NCI-H2196 (cell line): Measurements from ENCODE around the gene TCAIM.
"Not testable (repeated sequence)": the region's sequence is repeated elsewhere in the genome, so short reads cannot be mapped to it uniquely, and the experiment has no call there.

Experiments
- DNase-seq: peaks from one replicate; lab custom pipeline; 2025; ENCODE audit not compliant: unreplicated experiment; lab: John Stamatoyannopoulos, UW

TCAIM gene

DNA sequence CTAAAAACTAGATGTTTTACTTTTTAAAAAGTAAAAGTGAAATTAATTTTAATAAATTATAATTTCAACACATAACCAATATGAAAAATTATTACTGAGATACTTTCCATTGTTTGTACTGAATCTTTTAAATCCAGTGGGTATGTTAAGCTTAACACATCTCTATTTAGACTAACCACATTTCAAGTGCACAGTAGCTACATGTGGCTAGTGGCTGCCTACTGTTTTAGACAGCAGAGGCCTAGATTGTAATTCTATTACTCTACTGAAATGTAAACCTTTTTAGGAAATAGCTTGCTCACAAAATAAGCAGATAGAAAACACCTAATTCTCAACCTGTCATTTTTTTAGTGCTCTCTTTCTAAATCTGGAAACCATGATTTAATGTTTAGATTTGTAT, 4.9 kb downstream of the TCAIM start:
- no peak for DNase-seq

DNA sequence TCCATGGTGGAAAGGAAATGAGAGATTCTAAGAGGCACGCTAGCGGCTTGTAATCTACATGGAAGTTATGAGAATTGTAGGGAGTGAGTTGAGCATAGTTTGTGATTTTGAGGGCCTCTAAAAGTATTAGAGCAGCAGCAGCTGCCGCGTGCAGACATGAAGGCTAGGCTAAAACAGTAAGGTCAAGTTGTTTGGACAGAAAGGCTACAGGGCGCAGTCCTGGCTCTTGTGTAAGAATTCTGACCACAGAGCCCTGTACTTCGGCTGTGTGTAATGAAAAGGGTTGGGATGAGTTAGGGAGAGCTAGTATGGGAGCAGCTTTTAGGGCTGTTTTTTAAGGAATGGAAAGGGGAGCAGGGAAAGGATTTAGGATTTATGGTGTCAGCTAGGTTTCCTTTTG, 8.0 kb downstream of the TCAIM start:
- DNase-seq, result not testable (repeated sequence)

DNA sequence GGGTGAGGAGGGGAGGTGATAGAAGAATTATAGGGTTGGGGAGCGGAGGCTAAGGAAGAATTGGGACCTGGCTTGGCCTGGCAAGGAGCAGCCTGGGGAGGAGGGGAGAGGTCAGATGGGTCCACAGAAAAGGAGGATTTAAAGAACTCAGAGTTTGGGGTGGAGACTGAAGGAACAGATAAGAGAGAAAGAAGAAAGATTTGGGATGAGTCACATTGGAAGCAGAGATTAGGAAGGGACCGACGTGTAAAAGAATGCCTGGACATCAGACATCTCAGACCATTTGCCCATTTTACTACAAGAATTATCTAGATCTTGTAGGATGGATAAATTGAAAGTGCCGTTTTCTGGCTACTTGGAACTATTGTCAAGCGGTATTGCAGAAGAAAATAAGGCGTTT, 10.4 kb downstream of the TCAIM start:
- DNase-seq, result no peak

DNA sequence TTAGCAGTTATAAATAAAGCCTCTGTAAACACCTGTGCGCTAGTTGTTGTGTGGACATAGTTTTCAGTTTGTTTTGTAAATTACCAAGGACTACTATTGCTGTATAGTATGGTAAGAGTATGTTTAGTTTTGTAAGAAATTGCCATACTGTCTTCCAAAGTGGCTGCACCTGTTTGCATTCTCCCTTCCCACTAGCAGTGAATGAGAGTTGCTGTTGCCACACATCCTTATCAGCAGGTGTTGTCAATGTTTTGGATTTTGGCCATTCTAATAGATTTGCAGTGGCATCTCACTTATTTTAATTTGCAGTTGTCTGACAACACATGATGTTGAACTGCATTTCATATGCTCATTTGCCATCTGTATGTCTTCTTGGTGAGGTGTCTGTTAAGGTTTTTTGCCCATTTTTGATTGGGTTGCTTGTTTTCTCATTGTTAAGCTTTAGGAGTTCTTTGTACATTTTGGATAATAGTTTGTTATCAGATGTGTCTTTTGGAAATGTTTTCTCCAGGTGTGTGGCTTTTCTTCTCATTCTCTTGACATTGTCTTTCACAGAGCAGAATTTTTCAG, 14.9 kb downstream of the TCAIM start:
- no peak for DNase-seq

DNA sequence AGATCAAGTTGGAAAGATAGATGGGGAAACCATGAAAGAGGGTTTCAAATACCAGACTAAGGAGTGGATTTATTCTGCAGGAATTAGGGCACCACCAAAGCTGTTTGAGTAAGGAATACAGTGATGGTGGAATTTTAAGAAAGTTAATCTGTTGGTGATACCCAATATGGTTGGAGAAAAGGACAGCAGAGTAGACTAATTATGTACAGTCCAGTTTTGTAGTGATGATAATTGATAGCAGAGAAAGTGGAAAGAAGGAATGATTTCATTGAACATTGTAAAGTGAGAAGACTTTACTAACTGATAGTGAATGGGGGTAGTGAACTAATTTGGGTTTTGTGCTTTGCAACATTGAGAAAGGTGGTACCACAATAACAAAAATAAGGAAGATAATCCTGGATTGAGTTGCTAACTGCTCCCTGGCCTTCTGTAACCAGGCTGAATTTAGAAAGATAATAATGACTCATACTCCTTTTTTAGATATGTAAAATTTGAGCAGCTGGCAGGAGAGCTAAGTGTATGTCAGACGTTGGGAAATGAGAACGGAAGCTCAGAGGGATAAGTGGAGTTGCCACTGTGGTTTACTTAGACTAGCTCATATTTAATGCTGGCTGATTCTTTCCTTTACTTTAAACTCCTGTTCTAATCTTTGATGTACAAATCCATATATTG, 16.9 kb downstream of the TCAIM start:
- peak; percentile 12 for DNase-seq

DNA sequence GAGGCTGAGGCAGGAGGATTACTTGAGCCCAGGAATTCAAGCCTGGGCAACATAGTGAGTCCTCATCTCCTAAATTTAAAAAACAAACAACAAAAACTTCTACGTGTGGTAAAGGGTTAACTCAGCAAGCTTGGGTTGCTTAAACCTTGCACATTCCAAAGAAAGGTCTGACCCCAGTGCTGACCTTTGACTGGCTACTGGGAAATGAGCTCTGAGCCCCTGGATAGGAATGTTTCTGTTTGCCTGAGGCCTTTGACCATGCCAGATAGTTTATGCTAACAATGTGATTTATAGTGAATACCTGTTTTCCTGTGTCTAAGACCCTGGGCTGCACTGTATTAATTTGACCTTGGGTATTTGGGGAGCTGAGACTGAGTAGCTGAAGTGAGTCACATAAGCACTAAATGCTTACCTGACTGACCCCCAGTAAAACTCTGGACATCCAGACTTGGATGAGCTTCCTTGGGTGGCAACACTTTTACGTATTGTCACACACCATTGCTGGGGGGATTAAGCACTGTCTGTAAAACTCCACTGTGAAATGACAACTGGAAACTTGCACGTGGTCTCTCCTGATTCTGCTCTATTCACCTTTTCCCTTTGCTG, 20.7 kb downstream of the TCAIM start:
- DNase-seq, result no peak

DNA sequence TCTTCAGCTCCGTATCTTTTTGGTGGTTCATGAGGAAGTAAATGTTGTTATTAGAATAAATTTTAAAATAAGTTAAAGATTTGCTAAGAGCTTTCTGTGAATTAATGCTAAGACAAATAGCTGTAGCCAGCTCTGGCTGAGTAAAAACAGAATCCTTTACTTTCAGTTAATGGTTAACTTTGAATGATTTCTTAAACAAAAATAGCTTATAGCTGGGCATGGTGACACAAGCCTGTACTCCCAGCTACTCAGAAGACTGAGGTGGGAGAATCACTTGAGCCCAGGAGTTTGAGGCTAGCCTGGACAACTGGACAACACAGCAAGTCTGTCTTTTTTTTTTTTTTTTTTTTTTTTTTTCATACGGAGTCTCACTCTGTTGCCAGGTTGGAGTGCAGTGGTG, 25.0 kb downstream of the TCAIM start:
- DNase-seq, result no peak

DNA sequence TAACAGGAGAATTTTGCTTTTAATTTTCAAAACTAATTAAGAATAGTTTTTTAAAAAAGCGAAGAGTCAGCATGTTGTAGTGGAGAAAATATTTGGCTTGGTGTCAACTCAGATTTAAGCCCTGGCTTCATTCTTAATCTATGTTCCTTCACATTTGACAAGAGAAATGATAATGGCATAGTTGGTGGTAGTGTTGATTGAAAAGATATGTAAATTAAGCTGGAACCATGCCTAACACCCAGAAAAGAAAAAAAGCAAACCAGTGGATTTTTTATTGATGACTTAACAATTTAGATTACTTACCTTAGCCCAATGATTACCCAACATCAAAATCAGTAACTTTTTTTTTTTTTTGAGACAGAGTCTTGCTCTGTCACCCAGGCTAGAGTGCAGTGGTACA, 27.4 kb downstream of the TCAIM start:
- DNase-seq, result no peak

DNA sequence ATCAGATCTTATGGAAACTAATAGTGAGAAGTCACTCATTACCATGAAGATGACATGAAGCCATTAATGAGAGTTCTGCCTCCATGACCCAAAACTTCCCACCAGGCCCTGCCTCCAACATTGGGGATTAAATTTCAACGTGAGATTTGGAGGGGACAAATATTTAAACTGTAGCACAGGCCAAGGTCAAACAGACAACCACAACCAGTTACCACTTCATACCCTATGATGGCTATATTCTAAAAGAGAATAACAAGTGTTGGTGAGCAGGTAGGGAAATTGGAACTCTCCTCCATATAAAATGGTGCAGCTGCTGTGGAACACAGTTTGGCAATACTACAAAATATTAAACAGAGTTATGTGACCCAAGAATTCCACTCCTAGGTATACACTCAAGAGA, 36.9 kb downstream of the TCAIM start:
- DNase-seq, result no peak

DNA sequence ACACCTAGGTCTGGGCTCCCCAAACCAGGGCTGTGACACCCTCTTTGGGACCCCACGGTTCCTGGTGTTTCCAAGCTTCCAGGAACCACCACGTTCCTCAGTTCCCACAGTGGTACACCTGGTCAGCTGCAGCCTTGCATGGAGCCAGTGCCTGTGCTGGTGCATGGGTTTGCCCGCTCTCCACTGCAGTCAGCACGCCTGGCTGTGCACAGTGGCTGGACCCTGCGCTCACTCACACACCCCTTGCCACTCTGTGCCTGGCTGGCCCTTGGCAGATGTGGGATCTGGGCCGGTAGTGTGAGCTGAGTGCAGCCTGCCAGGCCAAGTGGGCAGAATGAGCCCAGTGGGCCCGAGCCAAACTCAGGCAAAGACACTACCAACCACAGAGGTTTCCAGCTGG, 48.8 kb downstream of the TCAIM start:
- no peak for DNase-seq

DNA sequence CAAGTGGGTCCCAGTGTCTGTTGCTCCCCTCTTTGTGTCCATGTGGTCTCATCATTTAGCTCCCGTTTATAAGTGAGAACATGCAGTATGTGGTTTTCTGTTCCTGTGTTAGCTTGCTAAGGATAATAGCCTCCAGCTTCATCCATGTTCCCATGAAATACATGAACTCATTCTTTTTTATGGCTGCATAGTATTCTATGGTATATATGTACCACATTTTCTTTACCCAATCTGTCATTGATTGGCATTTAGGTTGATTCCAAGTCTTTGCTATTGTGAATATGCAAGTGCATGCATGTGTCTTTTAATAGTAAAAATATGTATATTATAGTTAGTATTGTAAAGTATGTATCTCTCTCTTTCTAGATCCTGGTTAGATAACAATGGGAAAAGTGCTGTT, 53.9 kb downstream of the TCAIM start:
- no peak for DNase-seq

DNA sequence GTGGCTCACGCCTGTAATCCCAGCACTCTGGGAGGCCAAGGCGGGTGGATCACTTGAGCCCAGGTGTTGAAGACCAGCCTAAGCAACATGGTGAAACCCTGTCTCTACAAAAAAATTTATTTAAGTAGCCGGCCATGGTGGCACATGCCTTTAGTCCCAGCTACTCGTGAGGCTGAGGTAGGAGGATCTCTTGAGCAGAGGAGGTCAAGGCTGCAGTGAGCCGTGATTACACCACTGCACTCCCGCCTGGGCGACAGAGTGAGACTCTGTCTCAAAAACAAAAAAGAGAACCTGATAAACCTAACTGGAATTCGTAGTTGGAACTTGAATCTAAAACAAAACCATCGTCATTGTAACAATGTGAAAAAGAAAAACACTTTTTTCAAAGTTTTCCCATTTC, 57.1 kb downstream of the TCAIM start:
- no peak for DNase-seq

DNA sequence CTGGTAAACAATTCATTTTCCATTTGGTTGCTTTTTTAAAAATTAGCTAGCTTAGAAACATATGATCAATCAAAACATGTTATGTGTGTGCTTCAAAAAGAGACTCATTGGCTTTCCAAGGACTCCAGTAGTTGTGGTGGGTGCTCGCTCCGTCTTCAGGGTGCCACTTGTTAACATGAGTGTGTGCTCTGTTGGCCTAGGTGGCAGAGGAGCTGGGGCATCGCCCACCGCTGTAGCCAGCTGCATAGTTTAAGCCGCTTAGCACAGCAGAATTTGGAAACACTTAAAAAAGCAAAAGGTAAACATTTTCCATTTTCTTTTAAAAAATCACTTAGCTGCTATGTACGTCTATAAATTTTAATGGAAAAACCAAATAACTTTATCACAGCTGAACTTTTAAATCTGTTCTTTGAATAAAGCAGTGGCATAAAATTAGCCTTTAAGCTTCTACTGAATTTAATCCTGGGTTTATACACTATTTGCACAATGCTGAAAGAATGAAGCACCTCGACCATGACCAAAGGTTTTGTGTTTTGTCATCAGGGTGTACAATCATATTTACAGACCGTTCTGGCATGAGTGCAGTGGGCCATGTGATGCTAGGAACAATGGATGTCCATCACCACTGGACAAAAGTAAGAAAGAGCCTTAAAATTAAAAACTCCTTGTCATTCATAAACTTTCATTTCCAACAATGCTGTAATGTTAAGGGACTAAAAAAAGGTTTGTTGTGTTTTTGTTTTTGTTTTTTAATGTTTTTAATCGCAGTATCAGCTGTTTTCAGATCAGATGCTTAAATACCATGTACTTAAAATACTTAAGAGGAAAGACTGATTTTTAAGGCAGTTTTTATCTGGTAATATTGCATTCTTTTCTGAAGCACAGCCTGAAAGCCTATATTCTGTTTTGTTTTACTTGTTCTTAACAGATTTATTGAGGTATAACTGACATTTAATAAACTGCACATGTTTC, 57.9 kb downstream of the TCAIM start:
- DNase-seq, result no peak

DNA sequence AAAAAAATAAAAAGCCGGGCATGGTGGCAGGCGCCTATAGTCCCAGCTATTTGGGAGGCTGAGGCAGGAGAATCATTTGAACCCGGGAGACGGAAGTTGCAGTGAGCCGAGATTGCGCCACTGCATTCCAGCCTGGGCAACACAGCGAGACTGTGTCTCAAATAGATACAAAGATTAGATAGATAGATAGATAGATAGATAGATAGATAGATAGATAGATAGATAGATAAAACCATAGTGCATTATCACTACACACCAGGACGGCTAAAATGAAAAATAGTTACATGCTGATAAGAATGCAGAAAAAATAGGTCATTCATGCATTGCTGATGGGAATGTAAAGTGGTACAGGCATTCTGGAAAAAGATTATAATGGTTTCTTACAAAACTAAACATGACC, 59.7 kb downstream of the TCAIM start:
- DNase-seq, result not testable (repeated sequence)

DNA sequence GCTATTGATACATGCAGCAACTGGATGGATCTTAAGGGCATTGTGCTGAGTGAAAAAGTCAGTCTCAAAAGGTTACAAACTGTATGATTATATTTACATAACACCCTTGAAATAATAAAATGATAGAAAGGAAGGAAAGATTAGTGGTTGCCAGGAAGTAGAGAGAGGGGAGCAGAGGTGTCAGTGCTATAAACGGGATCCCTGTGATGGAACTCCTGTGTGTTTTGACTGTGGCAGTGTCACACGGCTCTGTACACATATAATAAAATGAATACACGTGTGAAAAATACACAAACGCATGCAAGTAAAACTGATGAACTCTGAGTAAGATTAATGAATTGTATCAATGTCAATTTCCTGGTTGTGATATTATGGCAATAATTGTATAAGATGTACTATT, 60.3 kb downstream of the TCAIM start:
- no peak for DNase-seq

DNA sequence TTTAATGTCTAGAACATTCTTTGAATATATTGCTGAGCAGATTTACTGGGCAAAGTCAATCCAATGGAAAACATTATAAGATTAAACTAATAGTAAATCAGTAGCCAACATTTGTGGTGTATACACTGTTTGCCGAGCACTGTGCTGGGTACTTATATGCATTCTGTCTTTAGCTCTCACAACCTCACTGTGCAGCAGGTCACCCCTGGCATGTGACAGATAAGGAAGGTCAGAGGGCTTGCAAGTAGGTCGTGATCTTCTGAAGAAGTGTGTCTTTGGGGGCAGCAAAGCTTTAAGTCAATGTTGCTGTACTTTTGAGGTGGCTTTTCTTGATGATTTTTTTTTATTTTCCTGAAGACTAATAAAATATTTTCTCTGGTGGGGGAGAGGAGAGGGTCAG, 62.2 kb downstream of the TCAIM start:
- no peak for DNase-seq

DNA sequence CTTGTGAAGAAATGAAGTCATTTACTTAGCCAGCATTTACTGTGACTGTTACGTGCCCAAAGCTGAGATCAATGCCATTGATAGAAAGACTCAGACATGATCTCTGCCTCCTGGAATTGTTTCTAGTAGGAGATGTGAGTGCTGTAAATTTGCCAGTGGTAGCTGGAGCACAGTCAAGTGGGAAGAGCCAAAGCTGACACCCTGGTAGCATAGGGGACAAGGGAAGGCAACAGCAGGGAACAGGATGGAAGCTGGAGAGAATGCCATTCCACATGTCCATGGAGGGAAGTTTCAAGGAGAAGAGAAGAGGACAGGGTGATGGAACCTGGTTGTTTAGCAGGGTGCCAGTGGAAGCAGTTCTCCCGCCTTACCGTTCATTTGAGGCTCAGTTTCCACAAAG, 64.0 kb downstream of the TCAIM start:
- DNase-seq, result no peak

DNA sequence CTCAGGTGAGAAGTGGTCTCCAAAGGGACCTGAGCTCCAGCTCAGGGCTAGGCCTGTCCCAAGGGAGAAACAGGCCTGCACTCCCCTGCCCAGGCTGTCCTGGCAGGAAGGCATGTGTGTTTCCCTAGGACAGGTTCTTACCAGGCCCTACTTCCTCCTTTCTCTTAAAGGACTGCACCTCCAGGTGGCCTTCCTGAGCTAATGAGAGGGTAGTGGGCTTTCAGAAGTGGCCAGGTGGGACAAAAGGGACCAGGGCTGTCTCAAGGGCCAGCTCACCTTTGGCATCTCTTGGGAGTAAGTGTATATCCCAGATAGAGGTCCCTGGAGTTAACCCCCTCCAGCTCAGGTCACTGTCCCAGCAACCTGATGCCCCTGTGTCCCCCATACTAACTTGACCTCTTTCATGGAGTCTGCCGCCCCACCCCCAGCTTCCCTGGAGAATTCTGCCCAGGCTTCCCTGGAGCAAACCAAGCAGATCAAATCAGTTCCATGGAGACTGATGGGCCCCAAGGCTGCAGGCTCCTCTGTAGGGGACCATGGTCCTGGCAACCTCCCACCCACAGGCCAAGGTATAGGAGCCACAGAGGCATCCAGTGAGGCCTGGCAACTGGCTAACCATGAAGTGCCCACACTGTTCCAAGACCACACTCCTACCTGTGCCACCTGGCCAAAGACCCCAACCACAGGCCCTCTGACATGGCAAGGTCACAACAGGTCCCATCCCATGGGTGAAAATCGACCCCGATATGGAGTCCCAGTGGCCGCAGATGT, 71.3 kb downstream of the TCAIM start:
- DNase-seq, result no peak

DNA sequence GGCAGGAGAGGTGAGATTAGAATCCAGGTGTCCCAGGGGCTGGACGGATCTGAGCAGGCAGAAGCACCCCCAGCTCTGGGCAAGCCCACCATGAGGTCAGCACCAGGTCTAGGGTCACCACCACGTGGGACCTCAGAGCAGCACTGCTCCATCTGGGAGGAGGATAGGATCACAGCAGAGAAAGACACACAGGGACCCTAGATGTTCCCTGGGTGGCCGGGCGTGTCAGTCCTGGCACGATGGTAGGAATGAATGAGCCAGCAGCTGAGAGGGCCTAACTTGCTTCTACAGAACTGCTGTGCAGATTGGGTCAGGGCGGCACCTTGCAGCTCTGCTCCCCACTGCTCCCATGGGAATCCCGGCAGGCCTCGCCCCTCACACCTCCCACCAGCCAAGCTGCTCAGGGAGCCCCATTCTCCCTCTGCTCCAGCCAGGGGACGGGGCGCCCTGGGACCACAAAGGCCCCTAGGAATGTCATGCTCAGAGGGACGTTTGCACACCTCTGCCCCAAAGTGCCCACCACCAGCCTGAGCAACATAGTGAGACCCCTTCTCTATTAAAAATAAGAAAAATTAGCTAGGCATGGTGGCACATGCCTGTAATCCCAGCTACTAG, 72.6 kb downstream of the TCAIM start:
- DNase-seq, result no peak

DNA sequence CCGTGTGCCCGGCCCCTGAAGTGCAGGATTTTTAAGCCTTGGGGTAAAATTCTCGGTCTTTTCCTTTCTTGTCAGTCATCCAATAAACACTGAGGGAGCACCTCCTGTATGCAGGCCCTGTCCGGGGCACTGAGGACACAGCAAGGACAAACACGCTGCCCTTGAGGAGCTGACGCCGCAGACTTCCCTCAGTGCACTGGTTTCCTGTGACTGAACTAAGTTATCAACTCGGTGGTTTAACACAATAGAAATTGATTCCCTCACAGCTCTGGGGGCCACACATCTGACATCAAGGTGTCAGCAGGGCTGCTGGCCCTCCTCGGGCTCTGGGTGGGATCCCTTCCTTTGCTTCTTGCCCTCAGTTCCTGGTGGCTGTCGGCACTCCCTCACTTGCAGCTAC, 73.8 kb downstream of the TCAIM start:
- DNase-seq, result no peak
